ENCODE results near the gene PGAP1. TPM values are rescaled to one million over a fixed set of nuclear protein-coding genes. Genes with fewer than 3 reads are reported as not detected.
A peak's percentile ranks its signal among the peaks of the same experiment; 100 is the strongest.

The PGAP1 gene
- total RNA-seq, 1 experiment from 2014 or later, result 21.0 TPM

GRCh38 chr2:196849895-196850294 is 76.6 kb downstream of the PGAP1 start:
- DNase-seq, result no peak
- Histone ChIP-seq H3K4me2 (ENCODE audit: insufficient read depth, insufficient read length, low read length) (no peak overlapping the region), H4K20me1 (ENCODE audit: control insufficient read depth, insufficient read depth, insufficient read length) (no peaks in the 10 kb centered on the region), H2BK20ac (ENCODE audit: low read depth, low read length, poor library complexity, severe bottlenecking) (no peak overlapping the region), H3T11ph (ENCODE audit: low read length) (no peak overlapping the region), H3K18ac (ENCODE audit: insufficient read length, low read depth, low read length) (no peak overlapping the region), H2AFZ (ENCODE audit: low read length) (no peak overlapping the region), H3K27ac (ENCODE audit: insufficient read length, low read depth, low read length) (no peak overlapping the region), H3K23ac (ENCODE audit: insufficient read length, low read depth, low read length) (no peak overlapping the region), H2AK5ac (ENCODE audit: insufficient read length, low read length) (no peak overlapping the region), H3K56ac (ENCODE audit: insufficient read length, low read depth, low read length) (no peak overlapping the region), H4K5ac (ENCODE audit: insufficient read length, low read depth, low read length) (no peak overlapping the region), H2BK120ac (ENCODE audit: low read depth, low read length, poor library complexity, severe bottlenecking) (no peak overlapping the region), H3K4me1 (ENCODE audit: insufficient read depth, low read length) (no peaks in the 10 kb centered on the region), H3K27me3 (ENCODE audit: insufficient read depth, low read length) (no peaks in the 10 kb centered on the region), H3K79me1 (ENCODE audit: insufficient read depth, low read depth, low read length, poor library complexity, severe bottlenecking) (no peaks in the 10 kb centered on the region), H3K9ac (ENCODE audit: extremely low read depth, insufficient read length, low read length) (no peak overlapping the region), H3K4ac (ENCODE audit: low read depth, low read length) (no peak overlapping the region), H3K14ac (ENCODE audit: insufficient read depth, low read length) (no peak overlapping the region), H3K79me2 (ENCODE audit: insufficient read depth, low read length) (no peaks in the 10 kb centered on the region), H2BK15ac (ENCODE audit: low read depth, low read length) (no peak overlapping the region), H3K23me2 (ENCODE audit: insufficient read length, low read depth, low read length, poor library complexity, severe bottlenecking) (no peaks in the 10 kb centered on the region), H4K8ac (replicated peaks; ENCODE audit: insufficient read length, low read depth, low read length) (no peak overlapping the region), H2BK12ac (ENCODE audit: insufficient read length, low read depth, low read length) (no peak overlapping the region), H4K91ac (ENCODE audit: insufficient read length, low read depth, low read length) (no peak overlapping the region), H3K9me3 (ENCODE audit: control insufficient read depth, low read depth, low read length) (no peaks in the 10 kb centered on the region), H2BK5ac (ENCODE audit: insufficient read length, low read length) (no peak overlapping the region)
- Mint-ChIP-seq H3K9me3 (no peaks in the 10 kb centered on the region), H3K4me3 (no peak overlapping the region), H3K4me1 (no peaks in the 10 kb centered on the region), H3K27ac (no peak overlapping the region), H3K36me3 (ENCODE audit: insufficient read depth in 1 of 3, low read depth in 3 of 3) (peaks cover 4 to 22% (median 13%) of the 10 kb centered on the region in 3 experiments; a peak in 6 of 7 replicates), H3K27me3 (ENCODE audit: low read depth) (no peaks in the 10 kb centered on the region)
- peak; percentile 32; the same call in 2 of the 3 replicates for TF ChIP-seq CTCF (conservative IDR thresholded peaks at IDR 0.05)
